ENCODE measurements around the gene AKT3.

AKT3 gene

DNA sequence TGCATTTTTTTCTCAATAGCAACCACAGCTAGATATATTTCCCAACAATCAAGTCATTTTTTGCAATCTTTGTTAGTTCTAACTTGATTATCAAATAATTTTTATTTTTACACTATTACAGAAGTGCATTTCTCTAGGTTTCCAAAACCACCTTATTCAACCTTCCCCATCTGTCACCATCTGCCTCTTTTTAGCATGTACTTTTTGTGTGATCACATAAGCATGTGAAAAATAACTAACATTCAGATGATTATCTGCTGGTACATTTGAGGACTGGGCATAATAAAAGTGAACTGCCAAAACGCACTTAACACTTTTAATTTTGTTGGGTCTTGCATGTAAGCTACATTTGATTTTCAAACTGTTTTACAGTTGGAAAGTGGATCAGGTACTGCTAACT, 291.5 kb downstream of the AKT3 start:
- DNase-seq (ENCODE audit: low read depth in 2 of 2) = no peak

DNA sequence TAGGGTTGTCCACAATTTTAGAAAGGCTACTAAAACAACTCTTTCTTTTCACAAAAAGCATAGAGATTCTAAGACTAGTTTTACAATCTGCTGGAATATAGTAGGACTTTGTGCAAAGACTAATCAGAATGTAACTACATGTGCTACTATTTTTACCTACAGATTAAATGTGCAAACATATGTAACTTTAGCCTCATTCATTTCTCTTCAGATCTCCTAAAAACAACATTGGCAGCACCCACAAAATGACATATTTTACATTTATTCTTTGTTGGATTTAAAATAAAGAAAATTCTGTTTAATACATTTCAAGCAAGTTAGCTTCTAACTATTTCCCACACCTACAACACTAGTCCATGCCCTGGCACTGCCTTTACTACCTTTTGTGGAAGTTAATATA, 292.2 kb downstream of the AKT3 start:
- no peak for DNase-seq (ENCODE audit: low read depth in 2 of 2)

DNA sequence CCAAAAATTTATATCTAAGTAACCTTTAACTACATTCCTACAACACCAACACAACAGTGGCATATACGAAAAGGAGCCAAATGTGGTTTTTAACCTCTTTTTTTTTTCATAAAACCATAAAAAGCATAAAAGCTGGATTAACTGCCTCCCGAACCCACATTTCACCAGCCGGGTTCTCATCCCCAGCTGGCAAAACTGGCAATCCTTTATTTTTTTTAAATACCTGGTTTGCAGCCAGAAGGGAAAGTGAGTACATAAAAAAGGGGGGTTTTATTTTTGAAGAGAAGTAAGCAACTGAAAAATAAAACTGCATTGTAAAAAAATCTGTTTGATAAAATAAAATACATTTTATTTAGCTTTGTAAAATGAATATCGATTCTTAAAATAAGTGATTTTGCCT, 295.4 kb downstream of the AKT3 start:
- DNase-seq (ENCODE audit: low read depth in 2 of 2) = no peak

DNA sequence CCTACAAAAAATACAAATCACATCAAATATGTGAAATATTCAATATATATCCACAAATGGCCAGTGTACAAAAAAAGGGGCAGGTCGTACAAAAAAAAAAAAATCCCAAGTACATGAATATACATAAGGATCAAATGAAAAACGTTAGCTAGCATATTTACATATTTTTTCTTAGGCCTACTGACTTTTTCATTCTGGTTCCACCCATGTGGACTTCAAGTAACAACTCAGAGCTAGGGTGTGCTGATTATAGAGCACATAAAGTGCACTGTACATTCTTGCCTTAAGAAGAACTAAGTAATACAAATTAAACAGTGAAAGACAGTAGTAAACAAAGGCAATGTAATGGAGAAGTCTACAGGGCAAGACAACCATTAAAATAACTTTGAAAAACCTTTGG, 297.0 kb downstream of the AKT3 start:
- no peak for DNase-seq (ENCODE audit: low read depth in 2 of 2)

DNA sequence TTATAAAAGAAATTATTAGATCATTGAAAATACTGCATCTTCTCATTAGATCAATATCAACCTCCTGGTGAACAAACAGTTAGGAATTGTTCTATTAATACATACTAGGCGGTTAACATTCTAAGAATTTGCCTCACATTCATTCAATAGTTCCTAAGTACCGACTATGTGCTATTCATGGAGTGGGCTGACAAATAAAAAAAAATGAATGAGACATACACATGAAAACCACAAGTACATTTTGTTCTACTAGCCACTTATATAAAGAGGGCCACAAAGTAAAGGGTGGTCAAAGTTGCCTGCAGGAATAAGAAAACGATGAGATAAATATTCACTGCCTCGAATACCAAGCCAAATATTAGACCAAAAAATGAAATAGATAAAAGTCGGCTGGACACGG, 299.8 kb downstream of the AKT3 start:
- DNase-seq (ENCODE audit: low read depth in 2 of 2) = no peak

DNA sequence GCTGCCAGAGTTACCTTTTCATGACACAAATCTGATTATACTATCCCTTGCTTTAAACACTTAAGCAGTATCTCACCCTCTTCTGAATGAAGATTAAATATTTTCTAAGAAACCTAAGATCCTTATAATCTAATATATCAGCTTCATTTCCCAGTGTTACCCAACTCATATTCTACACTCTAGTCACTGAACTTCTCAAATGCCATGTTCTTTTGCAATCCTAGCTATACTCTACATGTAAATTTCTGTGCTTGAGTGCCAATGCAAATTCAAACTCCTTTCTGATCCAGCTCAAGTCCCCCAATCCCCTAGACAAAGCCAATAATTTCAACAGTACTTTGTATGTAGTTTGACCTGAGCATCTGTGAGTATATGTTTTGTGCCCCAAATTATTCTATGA, 300.3 kb downstream of the AKT3 start:
- no peak for DNase-seq (ENCODE audit: low read depth in 2 of 2)

DNA sequence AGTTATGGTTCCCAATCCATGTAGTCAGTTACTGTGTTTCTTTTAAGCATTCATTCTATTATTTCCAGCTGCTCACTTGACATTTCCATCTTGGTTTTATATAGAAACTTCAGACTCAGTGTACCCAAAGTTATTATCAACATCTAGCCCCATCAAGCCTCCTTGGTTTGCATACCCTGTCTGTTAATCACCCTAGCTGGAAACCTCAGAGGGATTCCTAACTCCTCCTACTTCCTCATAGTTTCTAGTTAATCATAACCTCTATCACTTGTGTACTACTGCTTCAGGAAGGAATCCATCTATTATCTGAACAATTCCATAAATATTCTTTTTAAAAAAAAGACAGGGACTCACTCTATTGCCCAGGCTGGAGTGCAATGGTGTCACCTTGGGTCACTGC, 300.9 kb downstream of the AKT3 start:
- no peak for DNase-seq (ENCODE audit: low read depth in 2 of 2)

DNA sequence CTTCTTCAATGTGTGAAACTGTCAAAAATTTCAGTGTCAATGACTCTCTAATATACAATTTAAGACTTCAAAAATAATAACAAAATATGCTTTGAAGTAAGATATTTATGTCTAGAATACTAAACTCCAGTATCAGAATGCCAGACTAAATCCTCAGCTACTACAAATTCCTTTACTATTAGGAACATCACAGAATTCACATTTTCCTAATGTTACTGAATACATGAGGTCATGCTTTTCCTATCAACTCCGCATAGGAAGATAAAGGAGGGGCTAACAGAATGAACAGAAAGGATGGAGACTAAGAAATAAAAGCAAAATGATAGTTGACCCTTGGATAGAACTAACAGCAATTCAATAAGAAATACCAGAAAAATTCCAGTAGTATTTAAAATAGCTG, 301.5 kb downstream of the AKT3 start:
- DNase-seq (ENCODE audit: low read depth in 2 of 2) = no peak

DNA sequence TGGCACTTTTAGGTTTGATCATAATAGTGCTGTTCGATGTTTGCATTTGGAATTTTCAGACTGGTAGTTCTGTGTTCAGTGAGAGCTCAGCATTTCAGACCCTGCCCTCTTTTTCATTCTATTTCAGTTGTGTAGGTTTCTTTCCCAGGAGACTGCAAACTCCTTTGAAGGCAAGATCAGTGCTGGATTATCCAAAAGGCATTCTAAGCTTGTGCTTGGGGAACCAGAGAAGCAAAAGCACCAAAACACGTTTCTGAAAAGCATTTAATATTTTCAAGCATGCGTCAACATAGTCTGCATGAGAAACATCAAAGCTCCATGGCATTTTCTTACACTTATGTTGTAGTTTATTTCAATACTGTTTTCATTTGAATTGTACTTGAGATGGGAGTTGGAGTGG, 302.2 kb downstream of the AKT3 start:
- no peak for DNase-seq (ENCODE audit: low read depth in 2 of 2)

DNA sequence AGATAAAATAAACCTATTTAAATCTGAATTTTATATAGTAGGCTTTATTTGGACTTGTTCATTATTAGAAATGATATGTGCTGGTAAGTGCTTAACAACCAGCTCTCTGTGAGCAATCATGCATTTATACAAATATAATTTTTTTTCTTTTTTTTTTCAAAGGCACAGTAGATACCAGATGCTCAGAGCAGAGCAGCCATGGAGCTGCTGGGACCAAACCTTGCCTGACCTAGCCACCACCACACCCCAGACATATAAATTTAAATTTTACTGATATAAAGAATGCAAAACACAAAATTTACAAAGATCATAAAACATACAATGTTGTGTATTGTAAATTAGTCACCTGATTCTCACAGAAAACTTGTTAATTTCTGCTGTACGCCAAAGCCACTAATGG, 303.6 kb downstream of the AKT3 start:
- DNase-seq (ENCODE audit: low read depth in 2 of 2) = no peak

DNA sequence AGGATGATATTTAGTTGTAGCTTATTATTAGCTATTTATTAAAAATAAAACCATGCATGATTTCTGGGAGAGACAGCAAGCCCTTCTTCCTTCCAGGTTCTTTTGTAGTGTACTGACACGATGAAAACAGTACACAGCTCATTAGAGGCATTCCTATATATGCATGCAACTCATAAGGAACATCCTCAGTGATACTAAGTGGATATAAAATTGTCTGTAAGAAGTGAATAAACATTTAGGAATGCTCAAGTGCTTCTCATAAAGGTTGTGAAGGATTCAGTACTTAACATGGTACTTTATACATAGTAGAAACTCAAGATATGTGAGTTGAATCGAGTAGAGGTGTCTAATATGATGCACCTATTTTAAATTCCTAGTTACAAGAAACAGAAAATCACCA, 306.5 kb downstream of the AKT3 start:
- no peak for DNase-seq (ENCODE audit: low read depth in 2 of 2)

DNA sequence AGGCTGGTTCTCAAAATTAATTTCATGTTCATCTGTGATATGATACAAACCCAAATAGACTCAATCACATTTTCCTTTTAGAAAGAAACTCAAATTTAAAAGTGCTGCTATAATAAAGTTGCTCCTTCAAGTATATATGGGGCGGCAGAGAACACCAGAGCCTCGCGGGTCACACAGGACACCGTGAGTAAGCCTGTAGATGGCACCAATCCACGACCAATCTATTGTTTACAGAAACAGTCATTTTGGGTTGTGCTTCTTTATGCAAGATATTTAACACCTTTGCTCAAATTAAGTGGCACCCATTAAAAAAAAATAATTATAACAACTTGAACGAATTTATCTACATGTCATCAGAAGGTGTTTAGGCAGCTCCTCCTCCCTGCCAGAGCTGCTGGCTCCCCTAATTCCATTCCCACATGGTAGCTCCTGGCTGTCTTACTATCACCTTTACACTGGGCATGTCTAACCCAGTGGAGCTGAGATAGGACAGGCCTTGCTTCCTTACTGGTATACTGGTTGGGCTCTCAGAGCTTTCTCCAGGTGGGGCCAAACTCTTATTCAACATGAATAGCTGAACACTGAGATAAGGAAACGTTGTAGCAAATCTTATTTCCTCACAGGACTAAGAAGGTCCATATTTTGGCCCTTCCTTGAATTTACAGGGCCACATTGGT, 307.2 kb downstream of the AKT3 start:
- DNase-seq (ENCODE audit: low read depth in 2 of 2) = no peak

DNA sequence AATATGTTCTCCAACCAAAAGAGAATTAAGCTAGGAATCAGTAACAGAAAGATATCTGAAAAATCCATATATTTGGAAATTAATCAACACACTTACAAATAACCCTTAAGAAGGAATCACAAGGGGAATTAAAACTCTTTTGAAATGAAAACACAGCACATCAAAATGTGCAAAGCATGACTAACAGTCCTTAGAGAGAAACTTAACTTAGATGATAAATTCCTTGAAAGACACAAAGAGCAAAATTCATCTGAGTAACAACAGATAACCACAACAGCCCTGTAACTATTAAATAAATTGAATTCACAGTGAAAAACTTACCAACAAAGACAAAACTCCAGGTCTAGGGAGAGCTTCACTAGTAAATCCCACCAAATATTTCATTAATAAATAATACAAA, 310.4 kb downstream of the AKT3 start:
- no peak for DNase-seq (ENCODE audit: low read depth in 2 of 2)

DNA sequence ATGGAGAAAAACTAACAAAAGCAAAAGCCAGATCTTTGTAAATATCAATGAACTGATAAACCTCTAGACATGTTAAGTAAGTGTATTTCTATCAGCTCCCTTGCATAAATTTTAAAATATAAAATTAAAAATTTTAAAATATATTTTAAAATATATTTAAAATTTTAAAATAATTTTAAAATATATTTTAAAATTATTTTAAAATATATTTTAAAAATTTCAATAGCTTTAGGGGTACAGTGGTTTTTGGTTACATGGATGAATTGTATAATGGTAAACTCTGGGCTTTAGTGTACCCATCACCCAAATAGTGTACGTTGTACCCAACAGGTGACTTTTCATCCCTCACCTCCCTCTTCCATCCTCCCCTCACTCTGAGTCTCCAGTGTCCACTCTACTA, 315.0 kb downstream of the AKT3 start:
- DNase-seq (ENCODE audit: low read depth in 2 of 2) = no peak

DNA sequence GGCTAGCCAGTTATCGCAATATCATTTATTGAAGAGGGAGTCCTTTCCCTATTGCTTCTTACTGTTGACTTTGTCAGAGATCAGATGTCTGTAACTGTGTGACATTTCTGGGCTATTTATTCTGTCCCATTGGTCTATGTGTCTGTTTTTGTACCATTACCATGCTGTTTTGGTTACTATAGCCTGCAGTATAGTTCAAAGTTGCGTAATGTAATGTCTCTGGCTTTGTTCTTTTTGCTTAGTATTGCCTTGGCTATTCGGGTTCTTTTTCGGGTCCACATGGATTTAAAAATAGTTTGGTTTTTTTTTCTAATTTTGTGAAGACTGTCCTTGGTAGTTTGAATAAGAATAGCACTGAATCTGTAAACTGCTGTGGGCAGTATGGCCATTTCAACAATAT, 320.5 kb downstream of the AKT3 start:
- no peak for DNase-seq (ENCODE audit: low read depth in 2 of 2)

DNA sequence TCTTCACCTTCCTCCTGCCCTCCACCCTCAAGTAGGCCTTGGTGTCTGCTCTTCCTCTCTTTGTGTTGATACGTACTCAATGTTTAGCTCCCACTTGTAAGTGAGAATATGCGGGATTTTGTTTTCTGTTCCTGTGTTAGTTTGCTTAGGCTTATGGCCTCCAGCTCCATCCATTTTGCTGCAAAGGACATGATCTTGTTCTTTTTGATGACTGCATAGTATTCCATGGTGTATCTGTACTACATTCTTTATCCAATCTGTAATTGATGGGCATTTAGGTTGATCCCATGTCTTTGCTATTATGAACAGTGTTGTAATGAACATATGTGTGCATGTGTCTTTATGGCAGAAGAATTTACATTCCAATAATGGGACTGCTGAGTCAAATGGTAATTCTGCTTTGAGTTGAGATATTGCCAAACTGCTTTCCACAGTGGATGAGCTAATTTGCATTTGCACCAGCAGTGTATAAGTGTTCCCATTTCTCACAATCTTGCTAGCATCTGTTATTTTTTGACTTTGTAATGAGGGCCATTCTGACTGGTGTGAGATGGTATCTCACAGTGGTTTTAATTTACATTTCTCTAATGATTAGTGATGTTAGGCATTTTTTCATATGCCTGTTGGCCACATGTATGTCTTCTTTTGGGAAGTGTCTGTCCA, 321.5 kb downstream of the AKT3 start:
- DNase-seq (ENCODE audit: low read depth in 2 of 2) = no peak

DNA sequence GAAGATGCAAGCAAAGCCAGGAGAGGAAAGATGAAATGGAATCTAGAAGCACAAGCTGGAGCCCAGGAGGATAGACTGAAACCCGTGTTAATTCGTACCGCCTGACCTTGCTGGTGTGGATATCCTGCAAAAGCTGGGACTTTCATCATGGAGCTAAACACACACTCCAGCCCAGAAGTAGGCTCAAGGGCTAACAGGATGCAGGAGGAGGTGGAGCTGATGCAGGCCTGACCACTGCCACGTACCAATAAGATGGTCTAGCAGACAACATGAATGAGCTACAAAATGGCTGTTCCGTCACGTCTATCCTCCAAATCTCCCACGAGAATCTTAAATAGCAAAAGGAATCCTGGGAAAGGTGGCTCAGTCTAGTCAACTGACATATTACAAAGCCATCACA, 323.9 kb downstream of the AKT3 start:
- no peak for DNase-seq (ENCODE audit: low read depth in 2 of 2)

DNA sequence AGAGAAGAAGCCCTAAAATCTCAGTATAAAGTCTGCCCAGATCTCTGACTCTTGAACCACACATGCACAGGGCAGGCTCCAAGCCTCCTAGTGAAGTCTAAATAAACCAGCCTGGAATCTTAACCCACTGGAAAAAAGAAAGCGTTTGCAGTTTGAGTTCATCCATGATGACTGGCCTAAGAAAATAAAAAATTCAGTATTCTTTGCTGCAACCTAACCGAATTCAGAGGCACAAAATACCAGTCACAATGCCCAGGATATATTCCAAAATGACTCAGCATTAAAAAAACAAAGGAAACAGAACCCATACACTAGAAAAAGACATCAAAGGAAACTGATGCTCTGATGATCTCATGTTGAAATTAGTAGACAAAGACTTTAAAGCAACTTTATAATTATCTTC, 325.0 kb downstream of the AKT3 start:
- no peak for DNase-seq (ENCODE audit: low read depth in 2 of 2)

DNA sequence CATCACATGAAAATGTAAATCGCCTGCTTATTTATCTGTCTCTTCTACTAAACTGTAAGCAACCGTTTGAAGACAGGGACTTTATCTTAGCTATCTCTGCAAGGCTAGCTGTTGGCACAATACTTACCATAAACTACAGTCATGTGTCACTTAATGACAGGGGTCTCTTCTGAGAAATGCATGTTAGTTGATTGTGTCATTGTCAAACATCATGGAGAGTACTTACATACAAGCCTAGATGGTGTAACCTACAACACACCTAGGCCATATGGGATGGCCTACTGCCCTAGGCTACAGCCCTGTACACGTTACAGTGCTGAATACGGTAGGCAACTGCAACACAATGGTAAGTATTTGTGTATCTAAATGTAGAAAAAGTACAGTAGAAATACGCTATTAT, 326.3 kb downstream of the AKT3 start:
- no peak for DNase-seq (ENCODE audit: low read depth in 2 of 2)

DNA sequence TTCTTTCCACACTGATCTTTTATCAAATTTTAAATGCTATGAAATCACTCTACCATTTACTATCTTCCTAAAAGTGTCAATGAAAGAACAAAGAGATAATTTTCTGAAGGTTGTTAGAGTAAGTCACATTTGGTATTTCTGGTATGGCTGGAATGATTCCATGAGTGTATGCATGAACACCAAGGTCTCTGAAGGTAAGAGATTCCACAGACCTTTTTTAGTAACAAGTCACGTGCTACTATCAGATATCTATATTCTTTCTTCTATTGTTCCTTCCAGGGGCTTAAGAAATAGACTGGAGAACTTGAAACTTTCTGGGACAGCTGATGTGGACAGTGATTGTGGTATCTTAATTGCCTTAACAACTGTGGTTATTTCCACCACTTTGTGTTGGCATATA, 329.2 kb downstream of the AKT3 start:
- no peak for DNase-seq (ENCODE audit: low read depth in 2 of 2)

DNA sequence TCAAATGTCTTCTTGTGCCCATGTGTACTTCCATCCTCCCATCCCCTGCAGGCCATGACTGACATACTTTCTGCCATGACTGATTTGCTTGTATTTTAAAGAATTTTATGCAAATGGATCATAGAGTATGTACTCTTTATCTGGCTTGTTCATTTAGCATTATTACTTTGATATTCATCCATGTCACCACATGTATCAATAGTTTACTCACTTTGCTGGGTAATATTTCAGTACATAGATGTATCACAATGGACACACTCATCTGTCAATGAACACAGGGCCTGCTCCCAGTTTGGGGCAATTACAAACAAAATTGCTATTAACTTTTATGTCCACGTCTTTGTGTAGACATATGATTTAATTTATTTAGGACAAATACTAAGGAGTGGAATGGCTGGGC, 335.1 kb downstream of the AKT3 start:
- DNase-seq (ENCODE audit: low read depth in 2 of 2) = no peak

DNA sequence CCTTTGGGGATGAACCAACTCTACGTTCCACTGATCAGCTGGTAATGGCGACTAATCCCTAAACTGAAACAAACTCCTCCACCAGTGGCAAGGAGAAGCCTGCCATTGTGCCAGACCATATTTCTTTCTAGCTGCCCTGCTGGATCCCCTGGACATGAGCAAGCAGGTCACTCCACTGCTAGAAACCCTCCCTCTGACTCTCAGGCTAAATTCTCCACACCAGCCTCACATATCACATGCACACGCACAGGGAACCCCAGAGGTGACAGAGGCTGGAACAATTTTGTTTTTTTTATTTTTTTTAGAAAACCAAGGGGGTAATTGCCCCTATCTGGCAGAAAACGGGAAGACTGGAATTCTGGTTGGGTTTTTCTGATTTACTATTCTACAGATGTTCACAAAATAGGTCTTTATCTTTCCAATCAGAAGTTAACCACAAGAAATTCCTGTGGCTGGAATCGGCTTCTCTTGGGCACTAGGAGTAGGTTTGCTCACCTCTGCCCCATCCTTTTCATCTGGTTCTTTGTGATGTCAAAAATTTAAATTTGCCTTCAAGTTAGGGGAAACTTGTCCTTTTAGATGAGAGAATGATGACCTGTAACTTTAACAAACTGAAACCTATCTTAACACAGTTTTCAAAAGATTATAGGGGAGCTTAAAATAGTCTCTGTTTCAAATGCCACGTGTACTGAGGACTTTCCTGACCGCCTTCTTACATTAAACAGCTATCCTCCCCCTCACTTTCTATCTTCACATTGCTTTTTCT, 336.1 kb downstream of the AKT3 start:
- no peak for DNase-seq (ENCODE audit: low read depth in 2 of 2)

DNA sequence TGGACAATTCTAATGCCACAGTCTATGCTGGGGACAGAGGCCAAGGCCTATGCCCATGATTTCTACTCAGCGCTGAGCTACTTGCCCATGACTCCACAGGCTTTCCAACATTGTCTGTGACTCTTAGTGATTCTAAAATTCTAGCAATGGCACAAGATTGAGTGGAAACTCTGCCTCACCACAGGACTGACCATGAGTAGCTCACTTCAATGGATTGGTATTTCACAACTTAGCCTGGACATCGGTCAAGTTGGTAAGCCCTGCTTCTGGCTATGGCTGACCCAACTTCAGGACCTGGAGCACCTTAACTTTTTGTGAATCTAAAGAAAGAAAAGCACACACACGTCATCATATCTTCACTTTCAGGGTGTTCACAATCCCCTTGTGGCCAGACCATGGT, 339.1 kb downstream of the AKT3 start:
- no peak for DNase-seq (ENCODE audit: low read depth in 2 of 2)
